ENCODE measurements around the gene SP1. TPM values are rescaled to one million over a fixed set of nuclear protein-coding genes. Genes with fewer than 3 reads are reported as not detected.
"Not testable (repeated sequence)": the region's sequence is repeated elsewhere in the genome, so short reads cannot be mapped to it uniquely, and the experiment has no call there.

Gene SP1
- polyA plus RNA-seq, 3 donors, result 69.3 to 90.7 (median 86.1) TPM

DNA sequence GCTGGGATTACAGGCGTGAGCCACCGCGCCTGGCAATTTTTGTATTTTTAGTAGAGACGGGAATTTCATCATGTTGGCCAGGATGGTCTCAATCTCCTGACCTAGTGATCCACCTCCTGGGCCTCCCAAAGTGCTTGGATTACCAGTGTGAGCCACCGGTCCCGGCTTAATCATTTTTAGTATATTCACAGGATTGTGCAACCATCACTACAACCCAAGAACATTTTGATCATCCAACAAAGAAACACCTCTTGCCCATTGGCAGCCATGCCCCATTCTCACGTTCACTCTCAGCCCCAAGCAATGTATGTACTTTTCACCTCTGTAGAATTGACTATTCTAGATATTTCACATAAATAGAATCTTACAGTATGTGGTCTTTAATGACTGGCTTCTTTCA is 19.9 kb downstream of the SP1 start:
- DNase-seq, result no peak

- DNase-seq, result not testable (repeated sequence)
Observed at GRCh38 chr12:53402351-53402750, 22.4 kb downstream of the SP1 start.

DNA sequence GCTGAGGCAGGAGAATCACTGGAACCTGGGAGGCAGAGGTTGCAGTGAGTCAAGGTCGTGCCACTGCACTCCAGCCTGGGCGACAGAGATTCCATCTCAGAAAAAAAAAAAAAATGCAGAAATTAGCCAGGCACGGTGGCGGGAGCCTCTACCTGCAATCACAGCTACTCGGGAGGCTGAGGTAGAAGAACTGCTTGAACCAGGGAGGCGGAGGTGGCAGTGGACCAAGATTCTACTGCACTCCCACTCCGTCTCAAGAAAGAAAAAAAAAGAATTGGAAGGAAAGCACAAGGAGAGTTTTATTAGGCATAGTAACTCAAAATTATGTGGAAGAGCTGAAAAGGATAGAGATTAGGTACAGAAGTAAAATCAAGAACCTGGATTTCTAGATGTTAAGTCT is 22.9 kb downstream of the SP1 start:
- no peak for DNase-seq

DNA sequence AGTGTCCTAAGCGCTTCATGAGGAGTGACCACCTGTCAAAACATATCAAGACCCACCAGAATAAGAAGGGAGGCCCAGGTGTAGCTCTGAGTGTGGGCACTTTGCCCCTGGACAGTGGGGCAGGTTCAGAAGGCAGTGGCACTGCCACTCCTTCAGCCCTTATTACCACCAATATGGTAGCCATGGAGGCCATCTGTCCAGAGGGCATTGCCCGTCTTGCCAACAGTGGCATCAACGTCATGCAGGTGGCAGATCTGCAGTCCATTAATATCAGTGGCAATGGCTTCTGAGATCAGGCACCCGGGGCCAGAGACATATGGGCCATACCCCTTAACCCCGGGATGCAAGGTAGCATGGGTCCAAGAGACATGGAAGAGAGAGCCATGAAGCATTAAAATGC is 31.0 kb downstream of the SP1 start:
- no peak for DNase-seq

GRCh38 chr12:53413485-53414204 is 33.7 kb downstream of the SP1 start:
- no peak for DNase-seq

- DNase-seq, result no peak
Observed at GRCh38 chr12:53414756-53415417, 34.9 kb downstream of the SP1 start.

DNA sequence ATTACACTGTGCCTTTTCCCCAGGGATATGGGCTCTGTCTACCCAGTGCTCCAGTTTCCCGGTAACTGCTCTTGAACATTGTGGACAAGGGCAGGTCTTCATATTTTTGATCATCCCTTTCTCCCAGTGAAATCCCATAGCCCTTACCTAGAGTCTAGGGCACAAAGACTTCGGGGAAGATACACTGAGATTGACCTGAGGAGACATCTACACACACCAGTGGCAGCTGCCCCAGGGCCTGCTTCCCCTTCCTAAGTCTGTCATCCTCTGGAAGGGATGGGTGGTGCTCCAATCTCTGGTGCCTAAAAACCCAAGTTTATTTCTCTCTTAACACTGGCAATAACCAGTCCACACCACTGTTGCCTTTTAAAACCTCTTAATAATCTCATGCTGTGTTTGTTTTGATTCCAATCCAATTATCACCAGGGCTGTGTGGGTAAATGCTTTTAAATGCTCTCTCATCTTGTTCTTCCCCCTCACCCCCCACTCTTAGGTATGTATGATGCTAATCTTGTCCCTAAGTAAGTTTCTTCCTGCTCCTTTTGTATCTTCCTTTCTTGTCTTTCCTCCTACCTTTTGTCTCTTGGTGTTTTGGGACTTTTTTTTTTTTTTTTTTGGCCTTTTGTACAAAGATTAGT is 35.9 kb downstream of the SP1 start:
- not testable (repeated sequence) for DNase-seq

DNA sequence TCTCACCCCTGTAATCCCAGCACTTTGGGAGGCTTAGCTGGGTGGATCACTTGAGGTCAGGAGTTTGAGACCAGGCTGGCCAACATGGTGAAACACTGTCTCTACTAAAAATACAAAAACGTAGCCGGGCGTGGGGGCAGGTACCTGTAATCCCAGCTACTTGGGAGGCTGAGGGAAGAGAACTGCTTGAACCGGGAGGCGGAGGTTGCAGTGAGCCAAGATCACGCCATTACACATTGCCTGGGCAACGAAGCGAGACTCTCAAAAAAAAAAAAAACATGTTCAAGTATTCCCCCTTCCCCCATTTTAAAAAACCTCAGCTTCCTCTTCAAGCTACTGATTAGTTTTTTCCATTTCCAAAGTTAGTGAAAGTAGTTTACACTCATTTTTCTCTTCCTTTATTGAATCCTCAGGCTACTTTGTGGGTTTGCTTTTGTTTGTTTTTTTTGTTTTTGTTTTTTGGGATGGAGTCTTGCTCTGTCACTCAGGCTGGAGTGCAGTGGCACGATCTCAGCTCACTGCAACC is 37.4 kb downstream of the SP1 start:
- DNase-seq, result not testable (repeated sequence)

- no peak for DNase-seq
Observed at GRCh38 chr12:53418221-53418620, 38.2 kb downstream of the SP1 start.

DNA sequence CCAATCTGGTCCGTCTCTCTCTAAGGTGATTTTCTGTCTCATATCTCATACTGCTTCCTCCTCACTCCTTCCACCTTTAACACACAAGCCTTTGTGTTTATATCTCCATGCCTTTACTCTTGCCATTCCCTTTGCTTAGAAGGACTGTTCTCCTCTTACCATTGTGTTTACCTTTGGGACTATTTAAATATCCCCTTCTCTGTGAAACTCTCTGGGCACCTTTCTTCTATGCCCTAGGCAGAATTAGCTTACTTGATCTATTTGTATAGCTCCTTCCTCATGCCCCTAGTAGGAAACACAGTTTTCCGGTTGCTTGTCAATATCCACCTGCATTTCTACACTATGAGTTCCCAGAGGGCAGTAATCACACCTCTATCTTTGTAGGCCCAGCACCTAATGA is 39.8 kb downstream of the SP1 start:
- no peak for DNase-seq

- DNase-seq, result not testable (repeated sequence)
Observed at GRCh38 chr12:53422247-53422646, 42.3 kb downstream of the SP1 start.

GRCh38 chr12:53423597-53423996 is 43.6 kb downstream of the SP1 start, which contains the start of gene AMHR2:
TSS of gene AMHR2 (plus strand) at chr12:53423855. CDS start at chr12:53423935, 80 bp downstream.
- DNase-seq, result no peak

GRCh38 chr12:53424626-53425514 is 44.9 kb downstream of the SP1 start:
- no peak for DNase-seq

DNA sequence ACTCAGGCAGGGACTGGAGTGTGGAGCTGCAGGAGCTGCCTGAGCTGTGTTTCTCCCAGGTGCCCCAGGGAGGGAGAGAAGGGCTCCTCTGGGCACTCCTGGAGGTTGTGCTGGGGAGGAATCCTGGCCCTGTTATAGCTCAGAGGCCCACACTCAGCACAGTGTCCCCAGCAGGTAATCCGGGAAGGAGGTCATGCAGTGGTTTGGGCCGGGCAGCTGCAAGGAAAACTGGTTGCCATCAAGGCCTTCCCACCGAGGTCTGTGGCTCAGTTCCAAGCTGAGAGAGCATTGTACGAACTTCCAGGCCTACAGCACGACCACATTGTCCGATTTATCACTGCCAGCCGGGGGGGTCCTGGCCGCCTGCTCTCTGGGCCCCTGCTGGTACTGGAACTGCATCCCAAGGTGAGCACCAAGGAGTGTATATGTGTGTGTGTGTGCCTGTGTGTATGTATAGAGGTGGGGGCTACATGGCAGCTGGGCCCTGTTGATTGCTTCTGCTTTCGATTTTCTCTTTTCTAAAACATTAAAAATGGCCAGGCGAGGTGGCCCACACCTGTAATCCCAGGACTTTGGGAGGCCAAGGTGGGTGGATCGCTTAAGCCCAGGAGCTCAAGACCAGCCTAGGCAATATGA is 45.7 kb downstream of the SP1 start:
- DNase-seq, result no peak

- no peak for DNase-seq
Observed at GRCh38 chr12:53427905-53428594, 48.1 kb downstream of the SP1 start.

DNA sequence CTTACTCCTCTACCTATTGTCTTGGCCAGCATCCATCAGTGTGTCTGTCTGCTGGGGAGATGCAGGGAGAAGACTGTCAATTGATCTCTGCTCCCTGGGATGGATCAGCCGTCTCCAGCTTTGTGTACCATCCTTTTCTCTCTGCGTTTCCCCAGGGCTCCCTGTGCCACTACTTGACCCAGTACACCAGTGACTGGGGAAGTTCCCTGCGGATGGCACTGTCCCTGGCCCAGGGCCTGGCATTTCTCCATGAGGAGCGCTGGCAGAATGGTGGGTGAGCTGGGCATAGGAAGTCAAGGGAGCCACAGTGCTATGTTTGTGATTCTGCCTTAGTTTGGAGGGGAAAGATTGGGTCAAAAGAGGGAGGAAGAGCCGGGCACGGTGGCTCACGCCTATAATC is 48.8 kb downstream of the SP1 start:
- no peak for DNase-seq

GRCh38 chr12:53430116-53430515 is 50.1 kb downstream of the SP1 start:
- DNase-seq, result no peak

DNA sequence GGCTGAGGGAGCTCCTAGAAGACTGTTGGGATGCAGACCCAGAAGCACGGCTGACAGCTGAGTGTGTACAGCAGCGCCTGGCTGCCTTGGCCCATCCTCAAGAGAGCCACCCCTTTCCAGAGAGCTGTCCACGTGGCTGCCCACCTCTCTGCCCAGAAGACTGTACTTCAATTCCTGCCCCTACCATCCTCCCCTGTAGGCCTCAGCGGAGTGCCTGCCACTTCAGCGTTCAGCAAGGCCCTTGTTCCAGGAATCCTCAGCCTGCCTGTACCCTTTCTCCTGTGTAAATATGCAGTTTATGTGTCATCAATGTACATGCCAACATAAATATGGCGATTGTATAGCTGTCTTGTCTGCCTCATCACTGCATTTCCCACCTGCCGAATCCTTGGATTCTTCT is 51.2 kb downstream of the SP1 start:
- DNase-seq, result no peak

DNA sequence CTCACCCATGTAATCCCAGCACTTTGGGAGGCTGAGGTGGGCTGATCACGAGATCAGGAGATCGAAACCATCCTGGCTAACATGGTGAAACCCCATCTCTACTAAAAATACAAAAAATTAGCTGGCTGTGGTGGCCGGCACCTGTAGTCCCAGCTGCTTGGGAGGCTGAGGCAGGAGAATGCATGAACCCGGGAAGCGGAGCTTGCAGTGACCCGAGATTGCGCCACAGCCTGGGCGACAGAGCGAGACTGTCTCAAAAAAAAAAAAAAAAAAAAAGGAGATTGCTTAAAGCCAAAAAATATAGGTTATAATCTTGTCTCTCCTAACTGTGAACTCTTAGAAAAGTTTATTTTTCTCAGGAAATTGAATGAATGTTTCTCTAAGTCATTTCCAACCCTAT is 55.4 kb downstream of the SP1 start:
- not testable (repeated sequence) for DNase-seq

DNA sequence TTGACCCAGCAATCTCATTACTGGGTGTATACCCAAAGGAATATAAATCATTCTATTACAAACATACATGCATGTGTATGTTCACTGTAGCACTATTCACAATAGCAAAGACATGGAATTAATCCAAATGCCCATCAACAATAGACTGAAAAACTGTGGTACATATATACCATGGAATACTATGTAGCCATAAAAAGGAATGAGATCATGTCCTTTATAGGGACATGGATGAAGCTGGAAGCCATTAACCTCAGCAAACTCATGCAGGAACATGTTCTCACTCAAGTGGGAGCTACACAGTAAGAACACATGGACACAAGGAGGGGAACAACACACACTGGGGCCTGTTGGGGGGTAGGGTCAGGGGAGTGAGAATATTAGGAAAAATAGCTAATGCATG is 59.6 kb downstream of the SP1 start:
- DNase-seq, result not testable (repeated sequence)

Measured in renal pelvis (tissue), 4 donors.